HEK293T (cell line): Measurements from ENCODE around the gene NAP1L4.

Experiments
- CTCF ChIA-PET: fragments of 350-600 bp; formaldehyde crosslinking; extraction: SDS; loops from one replicate; lab custom pipeline; 2021; ENCODE audit warnings: antibody characterized with exemption, inconsistent platforms; lab: Yijun Ruan, JAX
- POLR2A ChIA-PET: fragments of 350-600 bp; formaldehyde crosslinking; extraction: SDS; loops from one replicate; lab custom pipeline; 2020; ENCODE audit warnings: antibody characterized with exemption, inconsistent platforms; lab: Yijun Ruan, JAX
- DNase-seq: peaks from one replicate; pipeline ENCODE4 v3.0.0; 2012; ENCODE audit warnings: mixed read lengths; ENCODE audit errors: extremely low spot score
- ARNT ChIP-seq: fragments of 450-650 bp; IDR thresholded peaks from 2 replicates; pipeline ENCODE4 v1.6.1; 2017; ENCODE audit warnings: mild to moderate bottlenecking
- BHLHE40 ChIP-seq: fragments of 450-650 bp; IDR thresholded peaks from 2 replicates; pipeline ENCODE4 v1.6.1; 2016; ENCODE audit warnings: mild to moderate bottlenecking, moderate library complexity, borderline replicate concordance
- CTBP1 ChIP-seq: fragments of 450-650 bp; IDR thresholded peaks from 2 replicates; pipeline ENCODE4 v1.6.1; 2016; ENCODE audit warnings: borderline replicate concordance
- ELF4 ChIP-seq: fragments of 450-650 bp; IDR thresholded peaks from 2 replicates; pipeline ENCODE4 v1.6.1; 2017; ENCODE audit warnings: antibody characterized with exemption
- FOXA1 ChIP-seq: fragments of 450-650 bp; IDR thresholded peaks from 2 replicates; pipeline ENCODE4 v1.6.1; 2016; ENCODE audit warnings: mild to moderate bottlenecking
- FOXK2 ChIP-seq: fragments of 450-650 bp; IDR thresholded peaks from 2 replicates; pipeline ENCODE4 v1.6.1; 2016; ENCODE audit warnings: mild to moderate bottlenecking
- FOXM1 ChIP-seq: fragments of 450-650 bp; IDR thresholded peaks from 2 replicates; pipeline ENCODE4 v1.6.1; 2017; ENCODE audit warnings: mild to moderate bottlenecking, borderline replicate concordance
- HDGF ChIP-seq: fragments of 450-650 bp; IDR thresholded peaks from 2 replicates; pipeline ENCODE4 v1.6.1; 2017; ENCODE audit warnings: antibody characterized with exemption, borderline replicate concordance
- L3MBTL2 ChIP-seq: fragments of 450-650 bp; conservative IDR thresholded peaks from 2 replicates; pipeline ENCODE4 v1.6.1; 2016; ENCODE audit warnings: mild to moderate bottlenecking
- LEF1 ChIP-seq: fragments of 450-650 bp; IDR thresholded peaks from 2 replicates; pipeline ENCODE4 v1.6.1; 2017; ENCODE audit warnings: mild to moderate bottlenecking, borderline replicate concordance
- NFRKB ChIP-seq: fragments of 450-650 bp; IDR thresholded peaks from 2 replicates; pipeline ENCODE4 v1.6.1; 2016; ENCODE audit warnings: mild to moderate bottlenecking, moderate library complexity
- SP1 ChIP-seq: fragments of 450-650 bp; IDR thresholded peaks from 2 replicates; pipeline ENCODE4 v1.6.1; 2017
- SUZ12 ChIP-seq: fragments of 450-650 bp; IDR thresholded peaks from 2 replicates; pipeline ENCODE4 v1.6.1; 2016; ENCODE audit warnings: mild to moderate bottlenecking
- TARDBP ChIP-seq: fragments of 450-650 bp; IDR thresholded peaks from 2 replicates; pipeline ENCODE4 v1.6.1; 2016
- ZNF384 ChIP-seq: fragments of 450-650 bp; IDR thresholded peaks from 2 replicates; pipeline ENCODE4 v1.6.1; 2016
- TF ChIP-seq, protein P1 (sequence below): fragments of 450-650 bp; IDR thresholded peaks from 2 replicates; pipeline ENCODE4 v1.6.1; 2016

NAP1L4 gene

GRCh38 chr11:2934611-2935239, 57.4 kb downstream of the NAP1L4 start:
- TF ChIP-seq NFRKB (no peak), L3MBTL2 (no peak), FOXA1 (no peak), HDGF (no peak), FOXK2 (no peak), CTBP1 (no peak), ARNT (no peak), ZNF384 (no peak), TARDBP (no peak), FOXM1 (no peak), BHLHE40 (no peak), SP1 (no peak), LEF1 (no peak), ELF4 (no peak), SUZ12 (no peak)
- TF ChIP-seq, protein P1, sequence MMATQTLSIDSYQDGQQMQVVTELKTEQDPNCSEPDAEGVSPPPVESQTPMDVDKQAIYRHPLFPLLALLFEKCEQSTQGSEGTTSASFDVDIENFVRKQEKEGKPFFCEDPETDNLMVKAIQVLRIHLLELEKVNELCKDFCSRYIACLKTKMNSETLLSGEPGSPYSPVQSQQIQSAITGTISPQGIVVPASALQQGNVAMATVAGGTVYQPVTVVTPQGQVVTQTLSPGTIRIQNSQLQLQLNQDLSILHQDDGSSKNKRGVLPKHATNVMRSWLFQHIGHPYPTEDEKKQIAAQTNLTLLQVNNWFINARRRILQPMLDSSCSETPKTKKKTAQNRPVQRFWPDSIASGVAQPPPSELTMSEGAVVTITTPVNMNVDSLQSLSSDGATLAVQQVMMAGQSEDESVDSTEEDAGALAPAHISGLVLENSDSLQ, result no peak
- ChIA-PET CTCF (no interaction called here), POLR2A (interaction anchor here (1.3 kb wide), 1 partner anchor 25 kb away, joined by 3 read pairs; no protein-coding TSS in a partner anchor)
- no peak for DNase-seq

- TF ChIP-seq FOXK2 (no peak), FOXA1 (no peak), LEF1 (no peak), SUZ12 (no peak), BHLHE40 (no peak), L3MBTL2 (no peak), SP1 (no peak), ARNT (no peak), CTBP1 (no peak), ZNF384 (no peak), FOXM1 (no peak), ELF4 (no peak), NFRKB (no peak), HDGF (no peak), TARDBP (no peak)
- TF ChIP-seq, protein P1, result no peak
- ChIA-PET POLR2A (interaction anchor here (0.9 to 1.3 kb wide), 3 partner anchors 9 to 58 kb away, joined by 3 read pairs; partner anchors contain the start of gene NAP1L4), CTCF (no interaction called here)
- no peak for DNase-seq
Observed at GRCh38 chr11:2934021-2934550, 58.0 kb downstream of the NAP1L4 start.

DNA sequence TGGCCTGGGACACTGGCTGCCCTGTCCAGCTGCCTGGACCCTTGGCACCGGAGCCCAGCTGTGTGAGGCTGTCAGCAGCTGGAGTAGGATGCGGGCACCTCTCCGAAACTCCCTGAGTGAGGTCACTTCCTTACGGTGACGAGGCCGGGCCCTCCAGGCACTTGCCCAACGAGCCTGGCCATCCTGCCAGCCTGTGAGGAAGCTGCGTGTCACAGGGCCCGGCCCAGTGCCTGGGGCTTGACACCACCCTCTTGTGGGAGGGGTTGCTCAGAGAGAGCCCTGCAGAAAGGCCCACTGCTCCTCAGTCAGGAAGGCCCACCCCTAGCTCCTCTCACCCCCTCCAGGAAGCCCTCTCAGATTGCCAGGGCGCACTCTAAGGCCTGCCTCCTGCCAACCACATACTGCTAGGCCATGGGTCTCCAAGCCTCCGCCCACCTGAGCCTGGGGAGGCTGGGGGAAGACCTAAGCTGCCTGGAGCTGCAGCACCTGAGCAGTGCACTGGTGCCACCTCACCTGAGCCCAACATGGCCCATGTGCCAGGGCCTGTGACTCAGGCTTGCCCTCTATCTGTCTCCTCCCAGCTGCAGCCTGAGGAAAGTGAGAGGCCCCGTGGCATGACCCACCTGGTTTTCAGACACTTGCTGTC, 58.6 kb downstream of the NAP1L4 start:
- CTCF ChIA-PET, result no interaction called here
- POLR2A ChIA-PET, result interaction anchor here (0.9 to 1.3 kb wide), 3 partner anchors 10 to 58 kb away, joined by 3 read pairs; partner anchors contain the start of gene NAP1L4
- no peak for TF ChIP-seq ZNF384
- TF ChIP-seq L3MBTL2, result no peak
- no peak for TF ChIP-seq NFRKB
- no peak for TF ChIP-seq HDGF
- TF ChIP-seq BHLHE40, result no peak
- TF ChIP-seq TARDBP, result no peak
- no peak for TF ChIP-seq ELF4
- no peak for TF ChIP-seq ARNT
- TF ChIP-seq SP1, result no peak
- no peak for TF ChIP-seq SUZ12
- TF ChIP-seq FOXM1, result no peak
- TF ChIP-seq LEF1, result no peak
- TF ChIP-seq CTBP1, result no peak
- no peak for DNase-seq

DNA sequence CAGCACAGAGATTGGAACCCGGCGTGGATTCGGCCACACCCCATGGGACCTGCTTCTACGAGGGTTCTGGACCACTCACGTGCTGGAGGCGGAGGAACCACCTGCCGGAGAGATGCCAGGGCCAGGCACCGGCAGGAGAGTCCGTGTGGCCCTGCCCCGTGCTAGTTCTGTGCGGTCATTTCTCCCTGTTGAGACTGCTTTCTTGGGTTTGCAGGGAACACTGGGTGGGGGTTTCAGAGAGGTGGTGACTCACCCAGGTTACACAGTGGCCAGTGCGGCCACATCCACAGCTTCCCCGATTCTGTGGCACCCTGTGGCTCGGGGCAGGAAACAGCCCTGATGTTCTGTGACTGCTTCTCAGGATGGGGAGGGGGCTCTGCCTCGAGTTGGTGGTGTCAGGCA, 59.3 kb downstream of the NAP1L4 start:
- DNase-seq, result no peak
- TF ChIP-seq SP1, result no peak
- no peak for TF ChIP-seq FOXM1
- ChIA-PET CTCF (no interaction called here), POLR2A (interaction anchor here (0.9 to 1.2 kb wide), 2 partner anchors 40 to 59 kb away, joined by 3 read pairs; partner anchors contain the start of gene NAP1L4)

- CTCF ChIA-PET, result no interaction called here
- DNase-seq, result no peak
- POLR2A ChIA-PET, result interaction anchor here (1.2 kb wide), 1 partner anchor 39 kb away, joined by 3 read pairs; no protein-coding TSS in a partner anchor
- TF ChIP-seq TARDBP (no peak), CTBP1 (no peak)
Observed at GRCh38 chr11:2931771-2932738, 60.1 kb downstream of the NAP1L4 start.

GRCh38 chr11:2931420-2931746, 60.7 kb downstream of the NAP1L4 start:
- CTCF ChIA-PET, result no interaction called here
- TF ChIP-seq, protein P1, result no peak
- TF ChIP-seq FOXA1, result no peak
- TF ChIP-seq ZNF384, result no peak
- no peak for TF ChIP-seq BHLHE40
- TF ChIP-seq SUZ12, result no peak
- no peak for TF ChIP-seq L3MBTL2
- TF ChIP-seq FOXK2, result no peak
- TF ChIP-seq CTBP1, result no peak
- TF ChIP-seq LEF1, result no peak
- no peak for TF ChIP-seq HDGF
- no peak for TF ChIP-seq TARDBP
- no peak for TF ChIP-seq ARNT
- no peak for DNase-seq
- POLR2A ChIA-PET, result no interaction called here
